Measurements from ENCODE around the gene CNGA2.

DNA sequence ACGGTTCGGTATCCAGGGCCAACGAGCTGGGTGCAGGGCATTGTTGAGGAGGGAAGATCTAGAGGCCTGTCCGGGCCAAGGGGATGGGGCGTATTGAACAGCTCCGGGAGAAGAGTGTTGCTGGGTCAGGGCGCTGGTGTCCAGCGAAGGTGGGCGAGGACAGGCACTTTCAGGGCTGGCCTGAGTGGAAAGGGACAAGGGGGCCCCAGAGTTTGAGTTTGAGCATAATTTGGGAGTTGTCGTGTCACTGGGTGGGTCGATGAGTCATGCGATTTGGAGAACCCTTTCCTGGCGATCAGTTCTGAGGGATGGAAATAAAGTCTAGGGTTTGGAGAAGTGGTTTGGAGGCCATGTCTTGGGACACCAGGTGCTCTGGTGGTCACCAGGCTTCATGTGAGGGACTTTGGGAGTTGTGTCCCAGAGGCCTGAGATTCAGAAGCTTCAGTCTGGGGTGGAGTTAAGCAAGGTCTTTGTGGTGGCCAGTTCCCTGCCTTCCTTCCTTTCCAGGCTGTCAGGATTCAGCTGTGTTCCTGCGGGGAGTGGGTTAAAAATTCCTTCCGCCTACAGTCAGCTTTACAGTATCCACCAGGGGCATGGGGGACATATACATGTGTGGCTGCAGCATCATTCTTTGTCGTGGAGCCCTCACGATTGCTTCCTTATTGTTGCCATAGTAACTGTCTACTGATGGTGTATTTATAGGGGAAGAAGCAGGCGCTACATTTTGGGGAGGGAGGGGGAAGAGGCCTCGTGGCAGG, 38.8 kb upstream of the CNGA2 start:
- no peak for TF ChIP-seq CTCF (IDR thresholded peaks at IDR 0.05)
- TF ChIP-seq POLR2A (IDR thresholded peaks at IDR 0.05), result no peak
